ENCODE data around the gene ETV1. TPM values are rescaled to one million over a fixed set of nuclear protein-coding genes. Genes with fewer than 3 reads are reported as not detected.

ETV1 gene
- total and polyA plus RNA-seq, 9 of the 15 experiments (the other 6 are each of a cell fraction or from before 2014, with no cell fraction given): 7.2 to 27.4 (median 14.0) TPM

- peaks cover 0 to 3% of the 10 kb centered on the region in 2 experiments; a peak in 1 of 5 replicates for H3K4me1 ChIP-seq (replicated peaks in 1 of 2; ENCODE audit: control insufficient read depth in 2 of 2, insufficient read depth in 2 of 2, low read length in 2 of 2)
These were observed 20.3 kb upstream of the ETV1 start for GRCh38 chr7:14009453-14010418.

More at GRCh38 chr7:14009453-14010418, 20.3 kb upstream of the ETV1 start:
- intact Hi-C loops (cut with micrococcal nuclease) (no loop called here), in situ Hi-C loops (cut with MboI) (no loop called here)
- no peaks in the 10 kb centered on the region for H4K20me1 ChIP-seq (replicated peaks; ENCODE audit: control insufficient read depth, insufficient read depth, low read length)
- H3K9me1 ChIP-seq (ENCODE audit: control insufficient read depth, insufficient read depth, low read length): no peaks in the 10 kb centered on the region
- ATAC-seq (peak; percentile 30), DNase-seq (ENCODE audit: extremely low read depth in 1 of 4, low spot score in 3 of 4) (no peak), FAIRE-seq (no peak)
- no peak for TF ChIP-seq MAFF (IDR thresholded peaks at IDR 0.05; ENCODE audit: low read length)
- TF ChIP-seq, protein P1, sequence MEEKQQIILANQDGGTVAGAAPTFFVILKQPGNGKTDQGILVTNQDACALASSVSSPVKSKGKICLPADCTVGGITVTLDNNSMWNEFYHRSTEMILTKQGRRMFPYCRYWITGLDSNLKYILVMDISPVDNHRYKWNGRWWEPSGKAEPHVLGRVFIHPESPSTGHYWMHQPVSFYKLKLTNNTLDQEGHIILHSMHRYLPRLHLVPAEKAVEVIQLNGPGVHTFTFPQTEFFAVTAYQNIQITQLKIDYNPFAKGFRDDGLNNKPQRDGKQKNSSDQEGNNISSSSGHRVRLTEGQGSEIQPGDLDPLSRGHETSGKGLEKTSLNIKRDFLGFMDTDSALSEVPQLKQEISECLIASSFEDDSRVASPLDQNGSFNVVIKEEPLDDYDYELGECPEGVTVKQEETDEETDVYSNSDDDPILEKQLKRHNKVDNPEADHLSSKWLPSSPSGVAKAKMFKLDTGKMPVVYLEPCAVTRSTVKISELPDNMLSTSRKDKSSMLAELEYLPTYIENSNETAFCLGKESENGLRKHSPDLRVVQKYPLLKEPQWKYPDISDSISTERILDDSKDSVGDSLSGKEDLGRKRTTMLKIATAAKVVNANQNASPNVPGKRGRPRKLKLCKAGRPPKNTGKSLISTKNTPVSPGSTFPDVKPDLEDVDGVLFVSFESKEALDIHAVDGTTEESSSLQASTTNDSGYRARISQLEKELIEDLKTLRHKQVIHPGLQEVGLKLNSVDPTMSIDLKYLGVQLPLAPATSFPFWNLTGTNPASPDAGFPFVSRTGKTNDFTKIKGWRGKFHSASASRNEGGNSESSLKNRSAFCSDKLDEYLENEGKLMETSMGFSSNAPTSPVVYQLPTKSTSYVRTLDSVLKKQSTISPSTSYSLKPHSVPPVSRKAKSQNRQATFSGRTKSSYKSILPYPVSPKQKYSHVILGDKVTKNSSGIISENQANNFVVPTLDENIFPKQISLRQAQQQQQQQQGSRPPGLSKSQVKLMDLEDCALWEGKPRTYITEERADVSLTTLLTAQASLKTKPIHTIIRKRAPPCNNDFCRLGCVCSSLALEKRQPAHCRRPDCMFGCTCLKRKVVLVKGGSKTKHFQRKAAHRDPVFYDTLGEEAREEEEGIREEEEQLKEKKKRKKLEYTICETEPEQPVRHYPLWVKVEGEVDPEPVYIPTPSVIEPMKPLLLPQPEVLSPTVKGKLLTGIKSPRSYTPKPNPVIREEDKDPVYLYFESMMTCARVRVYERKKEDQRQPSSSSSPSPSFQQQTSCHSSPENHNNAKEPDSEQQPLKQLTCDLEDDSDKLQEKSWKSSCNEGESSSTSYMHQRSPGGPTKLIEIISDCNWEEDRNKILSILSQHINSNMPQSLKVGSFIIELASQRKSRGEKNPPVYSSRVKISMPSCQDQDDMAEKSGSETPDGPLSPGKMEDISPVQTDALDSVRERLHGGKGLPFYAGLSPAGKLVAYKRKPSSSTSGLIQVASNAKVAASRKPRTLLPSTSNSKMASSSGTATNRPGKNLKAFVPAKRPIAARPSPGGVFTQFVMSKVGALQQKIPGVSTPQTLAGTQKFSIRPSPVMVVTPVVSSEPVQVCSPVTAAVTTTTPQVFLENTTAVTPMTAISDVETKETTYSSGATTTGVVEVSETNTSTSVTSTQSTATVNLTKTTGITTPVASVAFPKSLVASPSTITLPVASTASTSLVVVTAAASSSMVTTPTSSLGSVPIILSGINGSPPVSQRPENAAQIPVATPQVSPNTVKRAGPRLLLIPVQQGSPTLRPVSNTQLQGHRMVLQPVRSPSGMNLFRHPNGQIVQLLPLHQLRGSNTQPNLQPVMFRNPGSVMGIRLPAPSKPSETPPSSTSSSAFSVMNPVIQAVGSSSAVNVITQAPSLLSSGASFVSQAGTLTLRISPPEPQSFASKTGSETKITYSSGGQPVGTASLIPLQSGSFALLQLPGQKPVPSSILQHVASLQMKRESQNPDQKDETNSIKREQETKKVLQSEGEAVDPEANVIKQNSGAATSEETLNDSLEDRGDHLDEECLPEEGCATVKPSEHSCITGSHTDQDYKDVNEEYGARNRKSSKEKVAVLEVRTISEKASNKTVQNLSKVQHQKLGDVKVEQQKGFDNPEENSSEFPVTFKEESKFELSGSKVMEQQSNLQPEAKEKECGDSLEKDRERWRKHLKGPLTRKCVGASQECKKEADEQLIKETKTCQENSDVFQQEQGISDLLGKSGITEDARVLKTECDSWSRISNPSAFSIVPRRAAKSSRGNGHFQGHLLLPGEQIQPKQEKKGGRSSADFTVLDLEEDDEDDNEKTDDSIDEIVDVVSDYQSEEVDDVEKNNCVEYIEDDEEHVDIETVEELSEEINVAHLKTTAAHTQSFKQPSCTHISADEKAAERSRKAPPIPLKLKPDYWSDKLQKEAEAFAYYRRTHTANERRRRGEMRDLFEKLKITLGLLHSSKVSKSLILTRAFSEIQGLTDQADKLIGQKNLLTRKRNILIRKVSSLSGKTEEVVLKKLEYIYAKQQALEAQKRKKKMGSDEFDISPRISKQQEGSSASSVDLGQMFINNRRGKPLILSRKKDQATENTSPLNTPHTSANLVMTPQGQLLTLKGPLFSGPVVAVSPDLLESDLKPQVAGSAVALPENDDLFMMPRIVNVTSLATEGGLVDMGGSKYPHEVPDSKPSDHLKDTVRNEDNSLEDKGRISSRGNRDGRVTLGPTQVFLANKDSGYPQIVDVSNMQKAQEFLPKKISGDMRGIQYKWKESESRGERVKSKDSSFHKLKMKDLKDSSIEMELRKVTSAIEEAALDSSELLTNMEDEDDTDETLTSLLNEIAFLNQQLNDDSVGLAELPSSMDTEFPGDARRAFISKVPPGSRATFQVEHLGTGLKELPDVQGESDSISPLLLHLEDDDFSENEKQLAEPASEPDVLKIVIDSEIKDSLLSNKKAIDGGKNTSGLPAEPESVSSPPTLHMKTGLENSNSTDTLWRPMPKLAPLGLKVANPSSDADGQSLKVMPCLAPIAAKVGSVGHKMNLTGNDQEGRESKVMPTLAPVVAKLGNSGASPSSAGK (IDR thresholded peaks at IDR 0.05): peak; percentile 37
- H3K36me3 ChIP-seq (ENCODE audit: control insufficient read depth, insufficient read depth, low read length): peaks cover 23% of the 10 kb centered on the region; the same call in 2 of the 3 replicates
- H2AFZ ChIP-seq (ENCODE audit: low read depth, low read length): peak overlapping the region; percentile 62
- no peaks in the 10 kb centered on the region for H3K27me3 ChIP-seq (ENCODE audit: control insufficient read depth in 2 of 2, insufficient read depth in 2 of 2, low read length in 2 of 2)
- BruUV-seq (replicated peaks): no TSS peak
- 78% methylated on average over 10 of the region's 10 CpGs for WGBS (ENCODE audit: insufficient coverage, low coverage, missing lambda C conversion rate)
- no peak overlapping the region; the same call in 1 of the 2 replicates for H3K4me2 ChIP-seq (ENCODE audit: insufficient read depth, low read length)
- POLR2A ChIA-PET: interaction anchor here (0.8 to 1.5 kb wide), 3 partner anchors 9 to 20 kb away, joined by 3 to 6 read pairs (median 4); partner anchors contain the start of gene ETV1
- CTCF ChIA-PET (ENCODE audit: low intra/inter-chr PET ratio): no interaction called here
- H3K27ac ChIP-seq (ENCODE audit: extremely low read depth, low read depth, low read length): peak overlapping the region; percentile 40; the same call in 2 of the 3 replicates
- peaks cover 45% of the 10 kb centered on the region for H3K79me2 ChIP-seq (ENCODE audit: control insufficient read depth, insufficient read depth, low read length)
- H3K9me3 ChIP-seq (replicated peaks; ENCODE audit: control insufficient read depth, insufficient read depth, low read depth, low read length): no peaks in the 10 kb centered on the region
- peak overlapping the region in 1 of 2 experiments; percentile 49; a peak in 2 of 4 replicates for H3K9ac ChIP-seq (ENCODE audit: insufficient read depth in 1 of 2, low read depth in 2 of 2, low read length in 2 of 2)
- H3K4me3 ChIP-seq: no peak overlapping the region
